Hippocampal formation (tissue), 2 donors: ENCODE results near the gene CORO2A.
"Not testable (repeated sequence)": the region's sequence is repeated elsewhere in the genome, so short reads cannot be mapped to it uniquely, and the experiment has no call there.

ENCODE experiments used
- DNase-seq, 2 donors: peaks; one replicate each; lab custom pipeline; 2025; lab: John Stamatoyannopoulos, UW

The CORO2A gene

GRCh38 chr9:98084396-98084795 is 108.0 kb downstream of the CORO2A start:
- no peak for DNase-seq

DNA sequence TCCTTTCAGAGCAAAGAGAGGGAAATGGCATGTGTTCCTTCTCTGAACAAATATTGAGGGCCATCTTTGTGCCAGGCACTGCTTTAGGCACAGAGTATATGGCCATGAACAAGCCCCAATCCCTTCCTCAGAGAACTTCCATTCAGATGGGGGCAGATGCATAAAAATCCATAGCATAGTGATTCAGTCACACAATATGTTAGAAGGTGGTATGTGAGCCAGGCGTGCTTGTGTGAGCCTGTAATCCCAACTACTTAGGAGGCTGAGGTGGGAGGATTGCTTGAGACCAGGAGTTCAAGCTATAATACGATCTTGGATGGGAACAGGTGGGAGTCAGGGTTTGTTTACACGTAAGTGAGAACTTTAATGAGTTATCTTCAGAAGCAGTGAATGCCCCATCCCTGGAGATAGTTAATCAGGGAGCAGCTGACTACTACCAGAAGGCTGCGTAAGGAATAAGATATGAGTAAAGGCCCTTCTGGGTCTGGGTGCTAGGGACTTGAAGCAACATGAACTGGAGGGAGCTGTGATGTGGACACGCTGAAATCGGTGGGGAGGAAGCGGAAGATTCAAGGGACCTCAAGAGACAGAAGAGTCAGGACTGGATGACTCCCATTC is 108.8 kb downstream of the CORO2A start:
- no peak for DNase-seq

- no peak for DNase-seq
These were observed 109.4 kb downstream of the CORO2A start for GRCh38 chr9:98083061-98083501.

- DNase-seq: no peak
These were observed 110.8 kb downstream of the CORO2A start for GRCh38 chr9:98081477-98082219.

- DNase-seq: no peak
These were observed 111.7 kb downstream of the CORO2A start for GRCh38 chr9:98080780-98081179.

DNA sequence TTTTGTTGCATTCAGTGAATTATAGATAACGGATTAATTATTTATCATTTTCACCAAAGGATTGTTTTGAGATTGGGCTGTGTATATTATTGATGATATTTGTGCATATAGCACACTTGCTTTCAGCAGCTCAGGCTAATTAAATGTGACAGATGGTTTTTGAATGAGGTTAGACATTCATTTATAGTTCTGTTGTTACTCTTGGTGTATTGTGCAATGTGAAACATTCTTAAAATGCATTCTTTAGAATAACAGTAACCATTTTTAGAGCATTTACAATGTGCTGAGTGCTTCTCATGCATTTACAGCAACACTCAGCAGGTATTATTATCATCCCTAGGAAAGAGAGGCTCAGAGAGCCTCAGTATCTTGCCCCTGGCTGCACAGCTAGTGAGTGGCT is 112.1 kb downstream of the CORO2A start:
- no peak for DNase-seq

DNA sequence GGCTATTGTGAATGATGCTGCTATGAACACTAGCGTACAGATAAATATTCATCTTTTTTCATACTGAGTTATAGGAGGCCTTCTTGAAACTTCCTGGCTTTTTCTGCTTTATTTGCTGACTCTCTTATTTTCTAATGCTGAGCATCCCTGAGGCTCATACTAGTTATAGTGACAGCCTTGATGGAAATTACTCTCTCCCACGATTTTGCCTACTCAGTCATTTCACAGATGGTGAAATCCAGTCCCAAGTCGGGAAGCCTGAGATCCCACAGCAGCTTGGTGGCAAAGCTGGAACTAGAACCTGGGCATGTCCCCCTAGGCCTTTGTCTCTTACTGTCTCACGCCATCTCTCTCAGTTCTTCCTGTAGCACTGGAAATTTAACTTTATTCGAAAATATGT is 113.5 kb downstream of the CORO2A start:
- DNase-seq: no peak

DNA sequence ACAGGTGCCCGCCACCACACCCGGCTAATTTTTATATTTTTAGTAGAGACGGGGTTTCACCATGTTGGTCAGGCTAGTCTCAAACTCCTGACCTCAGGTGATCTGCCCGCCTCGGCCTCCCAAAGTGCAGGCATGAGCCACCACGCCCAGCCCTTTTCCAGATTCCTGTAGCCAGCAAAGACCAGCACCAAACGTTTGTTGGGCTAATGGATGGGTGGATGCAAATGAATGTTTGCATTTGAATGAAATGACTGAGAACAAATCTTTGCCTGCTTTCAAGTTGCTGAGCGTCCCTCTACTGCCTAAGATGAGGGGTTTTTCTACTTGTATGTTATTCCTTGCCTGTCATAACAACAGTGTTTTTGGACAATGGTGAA is 115.9 kb downstream of the CORO2A start:
- DNase-seq: not testable (repeated sequence)

GRCh38 chr9:98075332-98075805 is 117.1 kb downstream of the CORO2A start:
- no peak for DNase-seq

- peak; percentile 16 to 43 for DNase-seq
These were observed 118.1 kb downstream of the CORO2A start for GRCh38 chr9:98074115-98074990.

DNA sequence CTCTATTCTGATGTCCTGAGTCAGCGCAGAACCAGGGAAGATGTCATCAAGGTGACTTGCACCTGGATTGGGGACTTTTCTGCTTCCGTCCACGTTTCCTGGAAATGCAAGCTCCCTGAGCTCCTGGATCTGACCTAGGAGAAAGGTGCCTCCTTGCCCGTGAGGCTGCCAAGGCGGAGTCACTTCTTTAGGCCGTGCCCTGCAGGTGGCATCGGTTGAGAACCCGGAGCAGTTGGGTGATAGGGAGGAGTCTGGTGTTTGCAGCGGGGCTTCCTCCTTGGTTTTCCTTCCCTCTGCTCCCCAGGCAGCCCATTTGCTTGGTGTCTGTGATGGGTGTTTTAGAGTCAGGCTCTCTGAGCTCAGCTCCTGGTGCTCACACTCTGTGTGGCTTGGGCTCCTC is 120.7 kb downstream of the CORO2A start:
- DNase-seq: no peak
